HEK293 (cell line): ENCODE measurements around the gene CCR5AS.

ENCODE experiments used
- CTCF ChIA-PET: fragments of 350-600 bp; formaldehyde crosslinking; extraction: SDS; loops from one replicate; lab custom pipeline; 2021; ENCODE audit warnings: antibody characterized with exemption; lab: Yijun Ruan, JAX
- POLR2A ChIA-PET: fragments of 300-600 bp; formaldehyde crosslinking; extraction: SDS; loops from one replicate; lab custom pipeline; 2020; ENCODE audit warnings: antibody characterized with exemption, inconsistent platforms; lab: Yijun Ruan, JAX
- H3K27ac ChIP-seq: fragments of 200-500 bp; sonication (Bioruptor generic); 2 replicates; pipeline ENCODE4 v1.5.1; 2014; ENCODE audit warnings: low read depth, low read length, control low read depth, inconsistent platforms; ENCODE audit errors: extremely low read depth
- H3K36me3 ChIP-seq, 2 experiments: fragments of 200-500 bp in 1 of 2; sonication (Bioruptor generic) in 1 of 2; 1 replicate in 1 of 2; 2 replicates in 1 of 2; pipeline ENCODE4 v1.5.1; 2014 to 2017; ENCODE audit warnings: inconsistent platforms in 2 of 2, low read length in 2 of 2; ENCODE audit not compliant: control insufficient read depth in 2 of 2, insufficient read depth in 1 of 2
- H3K4me1 ChIP-seq: fragments of 200-500 bp; sonication (Bioruptor generic); 2 replicates; pipeline ENCODE4 v1.5.1; 2014; ENCODE audit warnings: mild to moderate bottlenecking, low read length, inconsistent platforms; ENCODE audit not compliant: control insufficient read depth, insufficient read depth
- H3K4me3 ChIP-seq: 2 replicates; pipeline ENCODE4 v1.5.1; 2011; ENCODE audit warnings: low read depth, mild to moderate bottlenecking, control low read depth, low read length, moderate library complexity
- H3K9me3 ChIP-seq: fragments of 200-500 bp; sonication (Bioruptor generic); 2 replicates; pipeline ENCODE4 v1.5.1; 2014; ENCODE audit warnings: low read depth, low read length, inconsistent platforms; ENCODE audit not compliant: control insufficient read depth, insufficient read depth
- EGR2 ChIP-seq: fragments of 450-650 bp; formaldehyde crosslinking; IDR thresholded peaks from 2 replicates; pipeline ENCODE4 v1.5.1; 2016; ENCODE audit warnings: low read depth, missing biosample characterization, missing genetic modification characterization
- IKZF3 ChIP-seq: fragments of 450-650 bp; IDR thresholded peaks from 2 replicates; pipeline ENCODE4 v1.5.0; 2018; ENCODE audit warnings: missing biosample characterization, mild to moderate bottlenecking, missing genetic modification characterization, moderate library complexity
- OVOL3 ChIP-seq: fragments of 450-650 bp; formaldehyde crosslinking; IDR thresholded peaks from 2 replicates; pipeline ENCODE4 v1.5.1; 2016; ENCODE audit warnings: missing biosample characterization, missing genetic modification characterization
- PRDM1 ChIP-seq: fragments of 450-650 bp; formaldehyde crosslinking; IDR thresholded peaks from 2 replicates; pipeline ENCODE4; 2016; ENCODE audit warnings: missing biosample characterization, missing genetic modification characterization
- REST ChIP-seq: fragments of 450-650 bp; formaldehyde crosslinking; IDR thresholded peaks from 2 replicates; pipeline ENCODE4 v1.5.1; 2016; ENCODE audit warnings: missing biosample characterization, missing genetic modification characterization
- TSHZ1 ChIP-seq: fragments of 450-650 bp; formaldehyde crosslinking; IDR thresholded peaks from 2 replicates; pipeline ENCODE4 v1.5.1; 2016; ENCODE audit warnings: missing biosample characterization, missing genetic modification characterization, borderline replicate concordance
- ZNF26 ChIP-seq: fragments of 450-650 bp; formaldehyde crosslinking; IDR thresholded peaks from 2 replicates; pipeline ENCODE4 v1.5.1; 2016; ENCODE audit warnings: missing biosample characterization, missing genetic modification characterization
- ZNF311 ChIP-seq: fragments of 450-650 bp; formaldehyde crosslinking; IDR thresholded peaks from 2 replicates; pipeline ENCODE4 v1.5.1; 2017; ENCODE audit warnings: missing biosample characterization, missing genetic modification characterization, borderline replicate concordance
- ZNF324 ChIP-seq: fragments of 450-650 bp; formaldehyde crosslinking; IDR thresholded peaks from 2 replicates; pipeline ENCODE4 v1.5.1; 2016; ENCODE audit warnings: missing biosample characterization, missing genetic modification characterization
- ZNF354C ChIP-seq: fragments of 450-650 bp; formaldehyde crosslinking; IDR thresholded peaks from 2 replicates; pipeline ENCODE4 v1.5.1; 2016; ENCODE audit warnings: missing biosample characterization, missing genetic modification characterization, low read depth, borderline replicate concordance
- ZNF518A ChIP-seq: fragments of 450-650 bp; formaldehyde crosslinking; conservative IDR thresholded peaks from 2 replicates; pipeline ENCODE4 v1.5.1; 2016; ENCODE audit warnings: low read depth, missing biosample characterization, missing genetic modification characterization
- ZNF548 ChIP-seq: fragments of 450-650 bp; formaldehyde crosslinking; IDR thresholded peaks from 2 replicates; pipeline ENCODE4 v1.5.1; 2016; ENCODE audit warnings: missing biosample characterization, missing genetic modification characterization
- ZNF571 ChIP-seq: fragments of 450-650 bp; formaldehyde crosslinking; IDR thresholded peaks from 2 replicates; pipeline ENCODE4 v1.5.0; 2017; ENCODE audit warnings: missing biosample characterization, missing genetic modification characterization
- ZNF621 ChIP-seq: fragments of 450-650 bp; formaldehyde crosslinking; IDR thresholded peaks from 2 replicates; pipeline ENCODE4 v1.5.1; 2017; ENCODE audit warnings: missing biosample characterization, missing genetic modification characterization
- ZNF776 ChIP-seq: fragments of 450-650 bp; formaldehyde crosslinking; IDR thresholded peaks from 2 replicates; pipeline ENCODE4 v1.5.0; 2017; ENCODE audit warnings: missing biosample characterization, missing genetic modification characterization, borderline replicate concordance
- ZSCAN16 ChIP-seq: fragments of 450-650 bp; formaldehyde crosslinking; IDR thresholded peaks from 2 replicates; pipeline ENCODE4 v1.5.1; 2016; ENCODE audit warnings: missing biosample characterization, missing genetic modification characterization
- ZSCAN5A ChIP-seq: fragments of 450-650 bp; formaldehyde crosslinking; IDR thresholded peaks from 2 replicates; pipeline ENCODE4 v1.5.1; 2016; ENCODE audit warnings: missing biosample characterization, missing genetic modification characterization

Gene CCR5AS

GRCh38 chr3:46440531-46441294 lies 33.8 kb upstream of the CCR5AS start:
- H3K36me3 ChIP-seq, result no peaks in the 10 kb centered on the region
- TF ChIP-seq TSHZ1 (tag by site-specific recombination), result no peak
- TF ChIP-seq REST (tag by site-specific recombination), result no peak
- TF ChIP-seq EGR2 (tag by site-specific recombination), result no peak
- TF ChIP-seq ZNF518A (tag by site-specific recombination), result no peak
- TF ChIP-seq IKZF3 (tag by site-specific recombination), result no peak
- TF ChIP-seq ZNF548, result no peak
- no peak for TF ChIP-seq ZNF776
- no peak for TF ChIP-seq ZNF354C (tag by site-specific recombination)
- no peak for TF ChIP-seq ZSCAN16
- no peak for TF ChIP-seq ZNF571 (tag by site-specific recombination)
- no peak for TF ChIP-seq ZNF324 (tag by site-specific recombination)
- TF ChIP-seq, all 188 proteins: peak for 0
- CTCF ChIA-PET, result interaction anchor here (3.0 kb wide), 1 partner anchor 9 kb away, joined by 9 read pairs; no protein-coding TSS in a partner anchor
- Histone ChIP-seq H3K9me3 (no peaks in the 10 kb centered on the region), H3K27ac (no peak overlapping the region), H3K4me3 (no peak overlapping the region), H3K4me1 (no peaks in the 10 kb centered on the region)
- POLR2A ChIA-PET, result no interaction called here

- Histone ChIP-seq H3K4me3 (no peak overlapping the region), H3K9me3 (no peaks in the 10 kb centered on the region), H3K4me1 (no peaks in the 10 kb centered on the region), H3K36me3 (no peaks in the 10 kb centered on the region), H3K27ac (no peak overlapping the region)
- TF ChIP-seq ZNF621 (tag by site-specific recombination) (no peak), ZSCAN5A (tag by site-specific recombination) (no peak), OVOL3 (tag by site-specific recombination) (no peak), PRDM1 (tag by site-specific recombination) (no peak), ZNF26 (tag by site-specific recombination) (no peak), ZNF311 (no peak)
- CTCF ChIA-PET, result interaction anchor here (3.0 kb wide), 1 partner anchor 11 kb away, joined by 9 read pairs; no protein-coding TSS in a partner anchor
- POLR2A ChIA-PET, result no interaction called here
Measured at GRCh38 chr3:46438831-46439230, 32.0 kb upstream of the CCR5AS start.
